Stomach (tissue), 9 donors: ENCODE results near the gene SNORC. TPM values are rescaled to one million over a fixed set of nuclear protein-coding genes. Genes with fewer than 3 reads are reported as not detected.

ENCODE experiments used
- DNase-seq, 2 donors: peaks; one replicate each; pipeline versions ENCODE4 v3.0.0 to v3.0.0-alpha.2; 2013 to 2019
- H3K27ac ChIP-seq, 5 donors: fragments of 200-600 bp in 4 of 5; sonication (generic) in 4 of 5; one replicate each; pipeline ENCODE4 v1.5.1; 2013 to 2019; ENCODE audit warnings: mild to moderate bottlenecking in 1 of 5, moderate library complexity in 1 of 5
- H3K27me3 ChIP-seq, 3 donors: fragments of 200-600 bp; sonication (generic); one replicate each; pipeline ENCODE4 v1.5.1; 2017 to 2019; ENCODE audit warnings: mixed run types in 1 of 3
- H3K36me3 ChIP-seq, 4 donors: fragments of 200-600 bp; sonication (generic); 1 replicate in 3 of 4; 2 replicates in 1 of 4; pipeline ENCODE4 v1.5.1; 2016 to 2019
- H3K4me1 ChIP-seq, 4 donors: fragments of 200-600 bp; sonication (generic); one replicate each; pipeline ENCODE4 v1.5.1; 2016 to 2019
- H3K4me3 ChIP-seq, 4 donors: fragments of 200-600 bp; sonication (generic) in 3 of 4; one replicate each; pipeline ENCODE4 v1.5.1; 2016 to 2019; ENCODE audit warnings: mild to moderate bottlenecking in 1 of 4
- H3K9me3 ChIP-seq, 4 donors: fragments of 200-600 bp; sonication (generic); one replicate each; pipeline ENCODE4 v1.5.1; 2016 to 2019
- EP300 ChIP-seq: sonication (generic); formaldehyde crosslinking; IDR thresholded peaks from one replicate; pipeline ENCODE4 v1.6.1; 2017; ENCODE audit warnings: antibody characterized with exemption
- POLR2A ChIP-seq, 4 donors: fragments of 450-650 bp; IDR thresholded peaks; one replicate each; pipeline ENCODE4 v1.6.1; 2016; ENCODE audit warnings: antibody characterized with exemption in 4 of 4, control low read depth in 2 of 4, mild to moderate bottlenecking in 1 of 4, moderate library complexity in 1 of 4
- POLR2AphosphoS5 ChIP-seq, 3 donors: sonication (generic); formaldehyde crosslinking; IDR thresholded peaks; one replicate each; pipeline ENCODE4 v1.6.1; 2016; ENCODE audit warnings: antibody characterized with exemption in 3 of 3
- WGBS, 5 donors: extraction: QIAGEN DNeasy Blood & Tissue Kit in 3 of 5; methylation state at CpG; one replicate each; pipeline versions ENCODE4 v1.1.5 to v1.1.7; 2013 to 2018; 5-methylcytosine and 5-hydroxymethylcytosine counted together
- intact Hi-C: fragments of 100-400 bp; cut with DNase I; formaldehyde crosslinking; loops from one replicate; pipeline ENCODE4 v1.15.1; 2023; ENCODE audit warnings: low total_unique reads
- polyA plus RNA-seq, 3 donors: library from polyadenylated mRNA; stranded (reverse); fragments of 200-250 nt; gene quantifications; one replicate each; pipeline ENCODE4 v1.2.3, GENCODE V29; 2013
- total RNA-seq, 5 donors: library from RNA; depleted of rRNA; stranded (reverse); fragments of >200 nt; gene quantifications; one replicate each; pipeline versions ENCODE4 v1.1.0 to v1.2.3, GENCODE V29; 2014 to 2016
- TF ChIP-seq, protein P1 (sequence below), 7 experiments: fragments of 450-650 bp in 4 of 7; fragments of 200-600 bp in 3 of 7; sonication (generic) in 3 of 7; IDR thresholded peaks; one replicate each; pipeline ENCODE4 v1.5.1; 2016 to 2019; ENCODE audit warnings: antibody characterized with exemption in 7 of 7, control low read depth in 2 of 7, mild to moderate bottlenecking in 1 of 7
- donor health status: healthy with polysubstance abuse.
- donor health status: Bipolar disorder and iron deficiency.
- donor health status: healthy.

SNORC gene
- total and polyA plus RNA-seq, 8 donors, result 0.55 to 23.8 (median 6.3) TPM; not detected in 1

DNA sequence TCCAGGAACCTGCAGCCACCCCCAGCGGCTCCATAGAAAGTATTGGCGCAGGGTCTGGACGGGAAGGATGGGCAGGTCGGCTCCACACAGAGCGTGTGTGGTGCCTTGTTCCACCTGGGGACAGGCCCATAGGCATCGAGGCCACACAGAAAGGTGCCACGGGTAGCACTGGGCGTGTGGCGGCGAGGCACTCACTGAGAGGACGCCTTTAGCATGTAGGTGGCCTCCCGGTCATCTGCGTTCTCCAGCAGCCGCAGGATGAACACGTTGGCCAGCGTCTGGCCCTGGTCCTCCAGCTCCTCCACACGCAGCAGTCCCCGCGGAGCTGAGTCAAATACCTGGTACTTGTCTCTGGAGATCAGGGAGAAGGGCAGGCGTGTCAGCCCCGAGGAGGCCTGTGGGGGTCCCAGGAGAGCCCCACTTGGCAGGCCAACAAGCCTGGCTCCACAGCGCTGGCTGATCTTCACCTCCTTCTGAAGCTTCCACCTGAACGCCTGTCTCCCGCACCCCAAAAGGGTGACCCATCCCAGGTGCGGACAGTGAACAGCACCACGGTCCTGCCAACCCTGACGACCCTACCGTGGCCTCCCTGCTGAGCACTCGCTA, 13.2 kb downstream of the SNORC start:
- TF ChIP-seq POLR2AphosphoS5 (IDR thresholded peaks at IDR 0.05) (no peak), POLR2A (IDR thresholded peaks at IDR 0.05) (no peak), EP300 (no peak)
- TF ChIP-seq, protein P1, sequence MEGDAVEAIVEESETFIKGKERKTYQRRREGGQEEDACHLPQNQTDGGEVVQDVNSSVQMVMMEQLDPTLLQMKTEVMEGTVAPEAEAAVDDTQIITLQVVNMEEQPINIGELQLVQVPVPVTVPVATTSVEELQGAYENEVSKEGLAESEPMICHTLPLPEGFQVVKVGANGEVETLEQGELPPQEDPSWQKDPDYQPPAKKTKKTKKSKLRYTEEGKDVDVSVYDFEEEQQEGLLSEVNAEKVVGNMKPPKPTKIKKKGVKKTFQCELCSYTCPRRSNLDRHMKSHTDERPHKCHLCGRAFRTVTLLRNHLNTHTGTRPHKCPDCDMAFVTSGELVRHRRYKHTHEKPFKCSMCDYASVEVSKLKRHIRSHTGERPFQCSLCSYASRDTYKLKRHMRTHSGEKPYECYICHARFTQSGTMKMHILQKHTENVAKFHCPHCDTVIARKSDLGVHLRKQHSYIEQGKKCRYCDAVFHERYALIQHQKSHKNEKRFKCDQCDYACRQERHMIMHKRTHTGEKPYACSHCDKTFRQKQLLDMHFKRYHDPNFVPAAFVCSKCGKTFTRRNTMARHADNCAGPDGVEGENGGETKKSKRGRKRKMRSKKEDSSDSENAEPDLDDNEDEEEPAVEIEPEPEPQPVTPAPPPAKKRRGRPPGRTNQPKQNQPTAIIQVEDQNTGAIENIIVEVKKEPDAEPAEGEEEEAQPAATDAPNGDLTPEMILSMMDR (IDR thresholded peaks at IDR 0.05), result no peak
- H3K9me3 ChIP-seq, result no peaks in the 10 kb centered on the region
- whole genome bisulfite sequencing, 5 donors, result 94 to 98% (median 95%) methylated on average over 16 to 29 of the region's 29 CpGs
- peaks cover 0 to 15% (median 0%) of the 10 kb centered on the region in 3 donors for H3K27me3 ChIP-seq
- H3K4me1 ChIP-seq, result no peaks in the 10 kb centered on the region
- H3K36me3 ChIP-seq, result no peaks in the 10 kb centered on the region
- H3K4me3 ChIP-seq, result no peak overlapping the region
- intact Hi-C loops, result no loop called here
- no peak for DNase-seq
- no peak overlapping the region for H3K27ac ChIP-seq

DNA sequence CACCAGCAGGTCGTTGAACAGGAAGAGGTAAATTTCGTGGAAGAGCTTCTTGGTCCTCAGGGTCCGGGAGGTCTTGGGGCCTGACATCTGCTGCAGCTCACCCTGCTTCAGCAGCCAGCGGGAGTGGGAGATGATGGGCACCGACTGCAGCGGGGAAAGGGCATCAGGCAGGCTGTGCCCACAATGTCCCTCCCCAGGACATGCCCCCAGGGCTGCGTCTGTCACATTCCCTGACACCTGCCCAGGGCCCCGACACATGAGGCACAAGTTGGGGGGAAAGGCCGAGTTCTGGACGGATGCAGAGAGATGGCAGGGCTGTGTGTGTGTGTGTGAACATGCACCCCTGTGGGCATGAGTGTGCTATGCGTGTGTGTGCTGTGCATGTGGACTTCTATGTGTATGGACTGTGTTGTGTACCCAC, 13.9 kb downstream of the SNORC start:
- DNase-seq, result no peak
- no peaks in the 10 kb centered on the region for H3K9me3 ChIP-seq
- peaks cover 0 to 15% (median 0%) of the 10 kb centered on the region in 3 donors for H3K27me3 ChIP-seq
- intact Hi-C loops, result no loop called here
- H3K27ac ChIP-seq, result no peak overlapping the region
- no peaks in the 10 kb centered on the region for H3K4me1 ChIP-seq
- H3K4me3 ChIP-seq, result no peak overlapping the region
- no peaks in the 10 kb centered on the region for H3K36me3 ChIP-seq
- TF ChIP-seq, protein P1 (IDR thresholded peaks at IDR 0.05), result no peak
- TF ChIP-seq POLR2A (IDR thresholded peaks at IDR 0.05) (no peak), EP300 (no peak), POLR2AphosphoS5 (IDR thresholded peaks at IDR 0.05) (no peak)
- WGBS, 5 donors, result 79 to 100% (median 86%) methylated on average over 5 to 11 of the region's 11 CpGs

DNA sequence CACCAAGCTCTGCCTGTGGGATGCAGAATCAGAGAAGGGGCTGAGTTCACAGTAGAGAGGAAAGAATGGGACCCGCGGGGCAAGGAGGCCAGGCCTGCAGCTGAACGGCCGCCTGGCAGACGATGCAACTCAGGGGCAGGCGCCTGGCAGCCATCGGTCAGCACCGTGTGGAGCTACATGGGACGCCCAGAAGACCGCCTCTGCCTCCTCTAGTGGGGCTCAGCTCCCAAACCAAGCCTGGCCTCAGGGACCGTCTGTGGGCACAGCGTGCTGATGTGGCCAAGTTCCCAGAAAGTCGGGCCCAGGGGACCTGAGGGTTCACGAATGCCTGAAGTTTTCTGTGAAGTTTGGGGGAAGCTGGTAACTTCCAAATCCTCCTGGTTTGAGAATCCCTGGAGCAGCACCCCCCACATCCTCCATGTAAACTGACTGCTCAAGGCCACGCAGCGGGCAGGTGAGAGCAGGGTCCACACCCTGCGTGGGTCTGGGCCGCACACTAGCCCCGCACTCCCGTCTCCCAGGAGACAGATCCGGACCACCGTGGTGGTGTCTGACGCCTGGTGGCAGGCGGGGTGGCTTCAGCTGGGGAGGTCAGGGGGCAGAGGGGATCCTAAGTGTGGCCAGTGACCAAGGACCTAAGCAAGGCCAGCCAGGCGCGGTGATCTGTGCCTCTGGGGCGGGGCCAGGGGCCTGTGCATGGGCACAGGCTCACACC, 14.6 kb downstream of the SNORC start:
- no peak overlapping the region for H3K27ac ChIP-seq
- intact Hi-C loops, result no loop called here
- DNase-seq, result no peak
- no peaks in the 10 kb centered on the region for H3K4me1 ChIP-seq
- no peaks in the 10 kb centered on the region for H3K36me3 ChIP-seq
- no peaks in the 10 kb centered on the region for H3K9me3 ChIP-seq
- TF ChIP-seq POLR2A (IDR thresholded peaks at IDR 0.05) (no peak), EP300 (no peak), POLR2AphosphoS5 (IDR thresholded peaks at IDR 0.05) (no peak)
- 84 to 93% (median 87%) methylated on average over 24 to 27 of the region's 27 CpGs for WGBS, 5 donors
- no peak overlapping the region for H3K4me3 ChIP-seq
- H3K27me3 ChIP-seq, result peaks cover 0 to 18% (median 0%) of the 10 kb centered on the region in 3 donors

DNA sequence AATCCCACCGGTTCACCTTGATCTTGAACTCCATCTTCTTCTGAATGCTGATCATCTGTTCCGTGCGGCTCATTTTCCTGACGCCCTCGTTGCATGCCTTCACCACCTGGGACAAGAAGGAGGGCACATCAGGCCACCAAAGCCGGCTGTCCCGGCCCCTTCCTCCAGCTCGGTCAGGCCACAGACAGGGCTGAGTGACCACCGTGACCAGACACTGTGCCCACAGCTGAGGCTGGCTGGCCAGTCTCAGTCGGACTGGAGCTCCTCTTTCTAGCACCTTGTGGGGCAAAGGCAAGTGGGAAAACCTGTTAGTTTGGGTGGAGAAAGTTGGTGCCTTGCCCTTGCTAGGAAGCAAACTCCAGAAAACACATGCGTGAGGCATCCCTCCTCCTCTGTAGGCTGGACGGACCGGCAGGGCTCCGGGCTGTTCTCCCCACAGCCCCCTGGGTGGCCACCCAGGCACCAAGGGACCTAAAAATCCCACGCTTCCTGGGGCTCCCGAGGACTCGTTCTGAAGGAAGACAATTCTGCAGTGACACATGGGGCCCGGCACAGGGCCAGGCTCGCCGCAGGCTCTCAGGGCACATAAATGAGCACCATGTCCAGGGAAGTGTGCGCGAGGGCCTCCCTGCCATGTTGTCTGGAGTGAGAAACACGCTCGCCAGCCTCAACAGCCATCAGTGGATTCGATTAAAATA, 15.3 kb downstream of the SNORC start:
- Histone ChIP-seq H3K4me1 (no peaks in the 10 kb centered on the region), H3K4me3 (no peak overlapping the region), H3K27me3 (peaks cover 0 to 24% (median 0%) of the 10 kb centered on the region in 3 donors), H3K9me3 (no peaks in the 10 kb centered on the region), H3K27ac (no peak overlapping the region), H3K36me3 (no peaks in the 10 kb centered on the region)
- WGBS, 5 donors, result 77 to 82% (median 78%) methylated on average over 21 to 25 of the region's 25 CpGs
- DNase-seq, result peak in 1 of 2 donors; percentile 63
- TF ChIP-seq EP300 (no peak), POLR2AphosphoS5 (IDR thresholded peaks at IDR 0.05) (no peak), POLR2A (IDR thresholded peaks at IDR 0.05) (no peak)
- TF ChIP-seq, protein P1 (IDR thresholded peaks at IDR 0.05), result no peak
- intact Hi-C loops, result no loop called here
